ENCODE results near the gene PTPRZ1.

Gene PTPRZ1

GRCh38 chr7:121901026-121901425 is 28.1 kb downstream of the PTPRZ1 start:
- DNase-seq = no peak

DNA sequence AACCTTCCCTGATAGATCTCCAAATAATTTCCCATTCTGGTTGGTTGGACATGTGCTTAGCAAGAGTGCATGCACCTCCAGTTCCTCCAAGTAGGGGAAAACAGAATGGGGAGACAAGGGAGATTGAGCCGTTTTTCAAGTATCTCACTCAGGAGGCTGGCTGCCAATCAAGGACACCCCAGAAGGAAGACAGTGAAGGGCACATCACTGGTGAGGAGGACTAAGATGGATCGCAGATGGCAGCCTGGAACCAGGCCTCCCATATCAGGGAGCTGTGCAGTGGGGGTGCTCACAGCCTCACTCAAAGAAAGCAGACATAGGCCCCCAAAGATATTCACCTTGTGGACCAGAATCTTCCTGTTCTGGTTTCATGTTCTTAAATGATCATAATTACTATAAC is 31.2 kb downstream of the PTPRZ1 start:
- no peak for DNase-seq

GRCh38 chr7:121908042-121908441 is 35.1 kb downstream of the PTPRZ1 start:
- DNase-seq = no peak

DNA sequence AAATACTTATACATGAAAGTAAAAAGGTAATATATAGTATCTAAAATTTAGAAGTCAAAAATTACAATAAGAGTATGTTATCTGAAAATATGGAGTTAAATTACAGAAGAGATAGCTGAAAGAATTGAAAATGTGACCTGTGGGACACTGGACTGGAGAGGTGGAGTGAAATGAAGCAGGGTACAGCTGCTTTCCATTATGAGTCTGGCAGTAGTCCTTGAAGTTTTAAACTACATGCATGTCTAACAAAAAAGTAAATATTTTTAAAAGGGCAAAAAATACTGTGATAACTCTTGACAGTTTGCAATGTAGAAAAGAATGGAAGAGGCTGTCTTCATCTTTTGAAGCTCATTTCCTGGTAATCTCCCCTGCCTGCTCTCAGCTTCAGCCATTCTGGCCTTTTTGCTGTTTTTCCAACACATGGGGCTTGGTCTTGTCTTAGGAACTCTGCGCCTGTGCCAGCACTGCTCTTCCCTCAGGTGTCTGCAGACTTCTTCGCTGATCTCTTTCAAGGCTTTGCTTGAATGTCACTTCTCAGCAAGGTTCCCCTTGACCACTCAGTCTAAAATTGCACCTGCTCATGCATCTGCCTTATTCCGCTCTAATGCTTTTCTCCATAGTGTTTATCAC is 36.9 kb downstream of the PTPRZ1 start:
- DNase-seq = no peak

GRCh38 chr7:121913947-121914675 is 41.1 kb downstream of the PTPRZ1 start:
- DNase-seq = no peak

- no peak for DNase-seq
Observed at GRCh38 chr7:121914676-121915279, 41.8 kb downstream of the PTPRZ1 start.

- DNase-seq = no peak
Observed at GRCh38 chr7:121916211-121916610, 43.2 kb downstream of the PTPRZ1 start.

DNA sequence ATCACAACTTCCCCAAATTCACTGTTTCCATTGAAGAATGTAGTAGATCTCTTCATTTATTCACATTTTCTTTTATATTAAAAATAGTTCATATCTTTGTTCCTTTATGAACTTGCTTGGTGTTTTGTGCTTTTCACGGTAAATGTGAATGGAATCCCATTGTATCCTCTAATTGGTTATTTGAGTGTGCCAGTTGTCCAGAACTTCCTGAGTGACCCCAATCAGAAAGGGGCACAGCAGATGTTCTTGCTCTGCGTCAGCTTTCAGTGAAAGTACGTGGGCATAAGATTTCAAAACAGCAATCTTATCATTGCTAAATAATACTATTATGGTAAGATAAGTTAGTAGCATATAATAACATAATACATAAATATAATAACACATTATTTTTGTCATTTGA is 47.0 kb downstream of the PTPRZ1 start:
- no peak for DNase-seq

DNA sequence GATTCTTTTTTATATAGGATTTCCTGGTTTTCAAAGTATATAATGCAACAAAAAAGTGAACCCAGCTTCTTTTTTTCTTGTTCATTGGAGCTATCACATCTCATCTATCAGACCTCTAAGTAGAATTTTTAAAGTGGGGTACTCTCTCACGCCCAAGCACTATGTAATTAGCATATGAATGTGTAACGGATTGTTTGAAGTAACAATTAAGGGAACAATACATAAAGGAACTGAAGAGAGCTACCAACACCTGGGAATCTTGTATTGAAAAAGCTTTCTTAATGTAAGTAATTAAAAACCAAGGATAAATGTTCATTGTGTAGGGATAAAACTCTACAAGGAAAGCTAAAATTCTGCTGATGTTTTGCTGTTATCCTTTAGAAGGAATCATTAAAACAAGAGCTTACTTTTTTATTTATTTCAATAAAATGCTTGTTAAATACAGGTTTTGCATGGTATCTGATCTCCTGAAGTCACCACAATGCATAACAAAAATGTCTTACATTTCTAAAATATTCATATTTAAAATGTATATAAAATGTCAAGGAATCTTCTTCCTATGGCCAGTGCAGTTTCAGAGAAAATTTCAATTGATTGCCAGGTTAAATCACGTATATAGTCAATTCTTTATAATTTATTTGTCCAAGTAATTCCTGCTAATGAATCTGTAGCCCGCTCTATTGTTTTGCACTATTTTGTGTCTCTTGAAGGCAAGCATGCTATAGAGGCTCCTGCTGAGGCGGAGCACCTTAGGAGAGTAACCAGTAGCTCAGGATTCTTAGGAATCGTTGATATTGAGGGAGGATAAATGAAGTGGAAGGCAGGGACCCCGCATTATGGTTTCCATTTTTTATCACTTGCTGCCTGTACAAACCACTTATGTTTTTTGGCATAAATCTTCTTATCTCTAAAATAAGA is 51.6 kb downstream of the PTPRZ1 start:
- DNase-seq = no peak

DNA sequence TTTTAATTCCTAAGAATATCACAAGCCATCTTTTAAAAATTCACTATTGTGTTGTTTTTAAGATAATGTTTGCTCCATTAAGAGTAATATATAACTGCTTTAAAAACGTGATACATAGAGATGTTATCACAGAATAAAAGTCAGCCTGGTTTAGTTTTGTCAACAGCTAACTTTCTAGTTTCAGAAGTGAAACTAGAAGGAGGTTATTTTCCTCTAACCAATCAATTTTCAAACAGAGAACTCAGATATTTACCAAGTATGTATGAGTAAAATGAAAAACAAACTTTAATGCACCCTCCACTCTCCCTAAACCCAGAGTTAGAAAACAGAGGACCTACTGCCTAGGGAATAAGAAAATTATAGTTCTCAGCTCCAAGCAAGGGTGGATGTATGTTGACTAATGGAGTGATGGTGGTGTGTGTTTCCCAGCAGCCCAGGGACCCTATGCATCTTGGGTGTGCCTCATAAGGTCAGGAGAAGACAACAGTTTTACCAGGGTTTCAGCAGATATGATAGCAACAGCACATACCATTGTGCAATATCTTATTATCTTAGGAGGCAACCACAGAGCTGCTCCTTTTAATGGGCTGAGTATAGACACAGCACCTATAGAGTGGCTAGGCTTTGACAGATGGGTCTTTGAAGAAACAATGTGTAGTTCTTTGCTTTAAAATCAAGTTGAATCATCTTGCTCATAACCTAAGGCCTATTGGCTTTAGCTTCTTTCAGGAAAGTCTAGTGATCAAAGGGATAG is 58.4 kb downstream of the PTPRZ1 start:
- no peak for DNase-seq

DNA sequence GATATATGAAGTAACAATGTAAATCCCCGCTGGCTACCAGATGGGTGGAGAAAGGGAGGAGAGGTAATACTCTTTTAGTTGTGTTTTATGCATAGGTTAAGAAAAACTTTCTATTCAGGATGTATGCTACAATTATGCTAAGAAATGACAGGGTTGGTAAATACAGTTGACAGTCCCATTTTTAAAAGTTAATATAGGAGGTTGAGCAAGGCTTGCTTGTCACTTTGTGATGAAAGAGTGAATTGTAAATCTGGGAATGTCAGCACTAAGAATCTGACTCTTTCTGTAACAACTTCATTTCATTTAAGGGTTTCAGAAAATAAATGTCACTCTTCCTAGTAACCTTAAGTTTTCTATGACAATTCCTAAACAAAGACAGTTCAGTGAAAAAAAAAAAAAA is 59.8 kb downstream of the PTPRZ1 start:
- no peak for DNase-seq

GRCh38 chr7:121936951-121937623 is 64.1 kb downstream of the PTPRZ1 start:
- DNase-seq = no peak

GRCh38 chr7:121938429-121938996 is 65.6 kb downstream of the PTPRZ1 start:
- DNase-seq = no peak

DNA sequence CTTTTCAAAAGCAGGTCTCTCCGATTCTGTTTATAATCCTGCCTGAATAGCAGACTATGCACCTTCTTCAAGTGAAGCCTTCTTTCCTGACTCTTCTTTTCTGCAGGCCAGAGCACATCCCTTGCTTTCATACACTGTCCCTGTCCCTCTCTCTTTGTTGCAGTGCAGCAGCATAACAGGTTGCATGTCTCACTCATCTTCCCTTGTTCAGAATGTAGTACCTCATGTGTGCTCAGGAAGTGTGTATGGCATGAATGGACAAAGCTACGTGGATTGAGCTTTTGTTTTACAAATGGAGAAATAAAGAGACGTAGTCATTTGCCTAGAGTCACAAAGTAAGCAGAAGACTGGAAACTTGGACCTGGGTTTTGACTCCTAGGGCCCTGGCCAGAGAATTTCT is 68.0 kb downstream of the PTPRZ1 start:
- no peak for DNase-seq

DNA sequence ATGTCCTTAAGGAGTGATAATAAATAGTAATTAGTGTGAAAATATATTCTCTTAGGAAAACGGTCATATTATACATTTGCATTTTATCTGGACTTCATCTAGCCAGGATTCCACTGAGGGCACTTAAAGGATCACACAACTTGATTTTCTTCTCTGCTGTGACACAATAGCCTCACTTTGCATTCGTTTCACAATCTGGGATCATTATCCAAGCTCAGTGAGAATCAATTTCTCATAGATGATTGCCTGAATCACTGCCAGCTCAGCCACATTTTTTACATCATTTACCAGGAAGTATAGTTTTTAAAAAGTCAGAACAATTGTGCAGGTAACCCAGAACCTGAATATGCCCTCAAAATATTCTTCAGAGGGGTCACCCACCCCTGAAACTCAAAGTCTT is 68.9 kb downstream of the PTPRZ1 start:
- no peak for DNase-seq

DNA sequence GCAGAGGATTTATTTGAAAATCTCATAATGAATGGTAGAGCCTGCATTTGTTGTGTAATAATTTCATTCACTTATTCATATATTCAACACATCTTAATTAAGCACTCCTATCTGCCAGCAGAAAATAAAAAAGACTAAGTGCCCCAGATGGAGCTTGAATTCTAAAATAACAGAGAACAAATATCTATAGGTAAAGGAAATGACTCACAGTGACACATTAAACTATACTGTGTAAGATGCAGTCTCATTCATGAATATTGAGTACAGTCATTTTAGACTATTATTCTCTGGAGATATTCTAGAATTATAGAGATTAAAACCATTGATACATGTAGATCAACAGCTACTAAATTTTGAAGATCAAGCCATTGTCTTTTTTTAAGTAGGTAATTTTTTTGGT is 72.1 kb downstream of the PTPRZ1 start:
- DNase-seq = no peak

GRCh38 chr7:121945480-121946236 is 72.7 kb downstream of the PTPRZ1 start:
- no peak for DNase-seq

- no peak for DNase-seq
Observed at GRCh38 chr7:121953164-121953563, 80.2 kb downstream of the PTPRZ1 start.

DNA sequence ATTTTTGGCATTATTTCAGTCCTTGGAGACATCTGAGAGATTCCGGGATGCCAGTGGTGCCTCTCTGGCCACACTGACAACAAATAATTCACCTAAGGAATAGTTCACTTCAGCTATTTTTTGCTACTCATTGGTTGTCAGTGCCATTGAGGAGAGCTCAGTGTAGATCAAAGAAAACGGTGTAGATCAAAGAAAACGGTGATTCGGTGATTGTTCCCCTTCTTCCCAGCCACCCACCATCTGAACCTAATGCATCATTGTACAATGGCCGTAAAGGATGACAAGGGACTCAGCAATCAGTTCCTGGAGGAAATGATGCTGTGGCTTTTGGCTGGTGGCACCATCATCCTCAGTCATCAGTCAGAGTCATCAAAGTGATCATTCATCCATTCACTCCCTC is 80.6 kb downstream of the PTPRZ1 start:
- no peak for DNase-seq

GRCh38 chr7:121954803-121955202 is 81.8 kb downstream of the PTPRZ1 start:
- DNase-seq = no peak

DNA sequence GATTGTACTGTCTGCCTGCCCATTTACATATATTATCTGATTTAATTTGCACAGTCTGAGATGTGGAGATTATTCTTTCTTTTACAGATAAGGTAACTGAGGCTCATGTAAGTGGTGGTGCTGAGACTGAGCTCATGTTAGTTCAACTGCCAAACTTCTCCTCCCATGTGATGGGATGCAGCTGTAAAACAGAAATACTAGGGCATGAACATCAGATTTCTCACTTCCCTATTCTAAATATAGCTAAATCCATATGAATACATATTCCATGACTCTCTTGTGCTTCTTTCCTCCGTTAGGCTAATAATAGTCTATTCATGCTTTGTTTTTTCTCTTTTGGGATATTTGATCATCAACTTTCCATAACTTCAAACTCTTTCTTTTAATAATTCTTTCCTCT is 84.7 kb downstream of the PTPRZ1 start:
- DNase-seq = no peak

Measured in SW 1271 (cell line).